SH-SY5Y (cell line): ENCODE results near the gene KIF13A.

Source experiments
- GATA2 ChIP-seq: IDR thresholded peaks from 2 replicates; pipeline ENCODE4 v1.6.1; 2011; ENCODE audit warnings: mild to moderate bottlenecking, low read depth, low read length
- GATA3 ChIP-seq: IDR thresholded peaks from 2 replicates; pipeline ENCODE4 v1.6.1; 2011; ENCODE audit warnings: low read depth, mild to moderate bottlenecking, low read length, moderate library complexity

DNA sequence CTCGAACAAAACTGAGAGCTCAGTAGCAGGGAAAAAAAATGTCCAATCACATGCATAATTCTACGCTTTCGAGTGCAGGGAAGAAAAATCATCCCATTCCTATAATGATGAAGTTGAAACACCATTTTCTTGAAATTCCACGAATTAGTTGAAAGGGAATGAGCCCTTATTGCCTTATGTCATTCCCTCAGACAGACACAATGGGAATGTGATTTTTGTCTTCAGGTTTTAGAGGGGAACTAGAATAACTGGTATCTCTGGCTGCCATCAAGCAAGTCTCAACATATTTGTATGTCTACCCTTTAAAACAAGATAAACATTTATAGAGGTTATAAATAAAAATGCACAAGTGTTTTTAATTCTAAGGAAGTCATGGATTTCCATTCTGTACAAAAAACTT, 87.9 kb downstream of the KIF13A start:
- TF ChIP-seq GATA2 (no peak), GATA3 (no peak)
